Regular cardiac myocyte (primary cell): ENCODE results near the gene ZBED3. TPM values are rescaled to one million over a fixed set of nuclear protein-coding genes. Genes with fewer than 3 reads are reported as not detected.

ENCODE experiments used
- total RNA-seq: library from RNA; depleted of rRNA; stranded (reverse); fragments of >200 nt; gene quantifications from 2 replicates; pipeline ENCODE4 v1.2.3, GENCODE V29; 2014

Gene ZBED3, protein sequence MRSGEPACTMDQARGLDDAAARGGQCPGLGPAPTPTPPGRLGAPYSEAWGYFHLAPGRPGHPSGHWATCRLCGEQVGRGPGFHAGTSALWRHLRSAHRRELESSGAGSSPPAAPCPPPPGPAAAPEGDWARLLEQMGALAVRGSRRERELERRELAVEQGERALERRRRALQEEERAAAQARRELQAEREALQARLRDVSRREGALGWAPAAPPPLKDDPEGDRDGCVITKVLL
- total RNA-seq, result 0.28 and 0.96 TPM in 2 replicates

DNA sequence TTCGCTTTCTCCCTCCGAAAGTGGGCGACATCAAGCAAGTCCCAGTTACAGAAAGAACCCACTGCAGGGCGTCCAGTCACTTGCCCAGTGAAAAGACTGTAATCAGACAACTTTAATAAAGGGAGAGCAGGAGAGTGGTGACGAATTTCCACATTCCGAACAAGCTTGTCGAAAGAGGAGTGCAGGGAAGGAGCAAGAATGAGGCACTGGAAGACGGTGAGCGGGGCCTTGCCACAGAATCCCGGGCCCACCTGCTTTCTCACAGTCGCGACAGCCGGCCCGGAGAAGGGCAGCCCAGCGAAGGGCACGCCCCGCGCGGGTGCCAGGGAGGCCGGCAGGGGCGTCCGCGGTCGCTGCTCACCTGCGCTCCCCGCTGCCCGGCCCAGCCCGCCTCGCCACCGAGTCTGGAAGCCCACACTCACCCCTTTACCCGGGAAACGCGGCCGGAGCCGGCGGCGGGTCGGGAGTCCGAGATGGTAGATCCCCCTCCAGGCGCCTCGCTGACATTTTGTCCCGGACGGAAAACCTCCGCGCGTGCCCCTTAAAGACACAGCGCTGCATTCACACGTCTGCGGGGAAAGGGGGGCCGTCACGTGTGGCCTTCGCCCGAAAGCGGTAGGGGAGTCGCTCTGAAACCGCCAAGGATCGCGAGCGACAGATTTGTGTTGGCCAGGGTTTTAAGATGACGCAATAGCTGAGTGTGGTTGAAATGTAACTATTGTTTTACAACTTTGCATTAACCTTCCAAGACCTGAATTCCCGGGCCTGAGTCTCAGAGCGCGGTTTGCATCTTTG is at the start of gene ZBED3:
ZBED3 (minus strand) TSS at position 597 of the 795 bp plus-strand sequence. CDS start 9,407 bp downstream, outside the sequence.

DNA sequence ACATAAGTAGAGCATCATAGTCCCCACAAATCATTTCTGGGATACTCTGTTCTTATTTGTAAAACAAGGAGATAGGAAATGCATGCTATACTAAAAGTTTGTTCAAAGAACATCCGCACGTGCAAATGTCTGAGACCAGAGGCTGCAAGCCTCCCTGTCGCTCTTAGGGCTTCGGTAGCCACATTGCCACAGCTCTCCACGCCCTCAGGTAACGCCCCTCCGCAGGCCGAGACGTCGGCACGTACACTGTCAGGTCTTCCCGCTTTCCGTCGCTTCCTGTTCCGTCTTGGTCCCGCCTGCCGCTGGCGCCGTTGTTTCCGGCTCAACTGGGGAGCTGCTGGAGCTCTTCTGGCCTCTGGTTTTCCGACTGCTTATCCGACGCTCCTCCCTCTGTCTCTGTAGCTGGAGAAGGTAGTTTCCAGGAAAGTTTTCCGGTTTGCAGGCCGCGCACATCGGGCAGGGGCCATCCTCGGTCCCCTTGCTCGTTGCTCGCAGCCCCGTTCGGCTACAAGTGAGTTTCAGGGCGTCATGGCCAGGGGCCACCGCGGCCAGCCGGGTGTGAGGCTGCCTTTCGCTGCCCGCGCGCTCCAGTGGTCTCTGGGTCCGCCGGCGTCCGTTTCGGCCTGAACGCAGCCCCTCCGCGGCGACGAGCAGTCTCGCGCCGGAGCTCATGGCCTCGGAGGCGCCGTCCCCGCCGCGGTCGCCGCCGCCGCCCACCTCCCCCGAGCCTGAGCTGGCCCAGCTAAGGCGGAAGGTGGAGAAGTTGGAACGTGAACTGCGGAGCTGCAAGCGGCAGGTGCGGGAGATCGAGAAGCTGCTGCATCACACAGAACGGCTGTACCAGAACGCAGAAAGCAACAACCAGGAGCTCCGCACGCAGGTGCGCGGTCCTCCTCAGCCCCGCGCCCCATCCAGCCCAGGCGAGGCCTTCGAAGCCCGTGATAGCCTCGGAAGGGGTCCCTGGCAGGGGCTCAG is 56.7 kb downstream of the ZBED3 start, which contains the start of gene AGGF1:
AGGF1 (plus strand) TSS at position 308 of the 975 bp plus-strand sequence; CDS start at position 671, 363 bp downstream.

Other genes starting within 250 kb of the ZBED3 start
- gene S100Z, start 237.3 kb downstream of the ZBED3 start, total RNA-seq, result not detected in 2 replicates
- gene CRHBP, start 134.2 kb downstream of the ZBED3 start, total RNA-seq, result 9.2 and 200 TPM in 2 replicates
- gene AGGF1, start 56.9 kb downstream of the ZBED3 start, total RNA-seq, result 27.8 and 36.6 TPM in 2 replicates
- 0.56 TPM in 1 of 2 replicates, not detected in the other for gene PDE8B, start 123.4 kb upstream of the ZBED3 start, total RNA-seq